SK-N-MC (cell line): ENCODE measurements around the gene ZNF484.
"Not testable (repeated sequence)": the region's sequence is repeated elsewhere in the genome, so short reads cannot be mapped to it uniquely, and the experiment has no call there.

Experiments used
- DNase-seq: peaks from one replicate; pipeline ENCODE4 v3.0.0-alpha.2; 2011; ENCODE audit warnings: low read depth, low spot score
- H3K27ac ChIP-seq: fragments of 200-600 bp; sonication (generic); 2 replicates; pipeline ENCODE4 v1.5.1; 2016; ENCODE audit warnings: mixed run types
- H3K36me3 ChIP-seq: fragments of 200-600 bp; sonication (generic); 2 replicates; pipeline ENCODE4 v1.6.1; 2017; ENCODE audit warnings: antibody characterized with exemption, low read length, mixed read lengths; ENCODE audit not compliant: insufficient read depth
- H3K4me3 ChIP-seq: fragments of 200-600 bp; sonication (generic); 2 replicates; pipeline ENCODE4 v1.5.1; 2016
- H3K9ac ChIP-seq: fragments of 200-600 bp; sonication (generic); 2 replicates; pipeline ENCODE4 v1.8.0; 2017; ENCODE audit warnings: mixed run types, mixed read lengths; ENCODE audit not compliant: insufficient read length
- H3K9me3 ChIP-seq: fragments of 200-600 bp; sonication (generic); 2 replicates; pipeline ENCODE4 v1.6.1; 2017; ENCODE audit warnings: low read depth, mild to moderate bottlenecking, antibody characterized with exemption, low read length, moderate library complexity, mixed read lengths
- EZH2 ChIP-seq: fragments of 200-600 bp; sonication (generic); IDR thresholded peaks from one replicate; pipeline ENCODE4 v1.6.1; 2017; ENCODE audit warnings: antibody characterized with exemption
- FOXP2 ChIP-seq: optimal IDR thresholded peaks from 2 replicates; pipeline ENCODE3; 2011; ENCODE audit warnings: mild to moderate bottlenecking, moderate library complexity; ENCODE audit not compliant: insufficient read depth; ENCODE audit errors: extremely low read length, control extremely low read depth
- POLR2AphosphoS5 ChIP-seq: IDR thresholded peaks from 2 replicates; pipeline ENCODE4 v1.6.1; 2012; ENCODE audit warnings: mild to moderate bottlenecking, low read depth, low read length, borderline replicate concordance

Gene ZNF484

DNA sequence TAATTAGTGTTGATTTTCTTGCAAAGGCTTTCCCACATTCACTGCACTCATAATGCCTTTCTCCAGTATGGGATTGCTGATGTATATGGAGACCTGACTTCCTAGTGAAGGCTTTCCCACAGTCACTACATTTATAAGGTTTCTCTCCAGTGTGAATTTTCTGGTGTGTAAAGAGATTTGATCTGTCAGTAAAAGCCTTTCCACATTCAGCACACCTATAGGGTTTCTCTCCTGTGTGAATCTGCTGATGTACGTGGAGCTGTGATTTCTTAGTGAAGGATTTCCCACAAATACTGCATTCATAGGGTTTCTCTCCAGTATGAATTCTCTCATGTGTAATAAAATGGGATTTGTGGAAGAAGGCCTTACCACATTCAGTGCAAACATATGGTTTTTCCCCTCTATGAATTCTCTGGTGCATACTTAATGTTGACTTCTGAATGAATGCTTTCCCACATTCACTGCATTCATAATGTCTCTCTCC, 31.1 kb downstream of the ZNF484 start:
- Histone ChIP-seq H3K4me3 (no peak overlapping the region), H3K9me3 (peaks cover 28% of the 10 kb centered on the region), H3K9ac (no peak overlapping the region), H3K27ac (no peak overlapping the region), H3K36me3 (peaks cover 55% of the 10 kb centered on the region)
- TF ChIP-seq EZH2 = no peak
- TF ChIP-seq FOXP2 = no peak
- TF ChIP-seq POLR2AphosphoS5 = no peak
- no peak for DNase-seq

DNA sequence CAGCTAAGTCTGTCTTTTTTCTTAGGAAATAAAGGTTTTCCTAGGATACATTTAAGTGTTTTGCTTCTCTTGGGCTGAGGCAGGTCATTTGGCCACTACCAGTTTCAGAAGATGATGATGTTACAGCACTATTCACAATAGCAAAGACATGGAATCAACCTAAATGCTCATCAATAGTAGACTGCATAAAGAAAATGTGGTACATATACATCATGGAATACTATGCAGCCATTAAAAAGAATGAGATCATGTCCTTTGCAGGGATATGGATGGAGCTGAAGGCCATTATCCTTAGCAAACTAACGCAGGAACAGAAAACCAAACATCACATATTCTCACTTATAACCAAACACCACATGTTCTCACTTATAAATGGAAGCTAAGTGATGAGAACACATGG, 39.4 kb downstream of the ZNF484 start:
- H3K4me3 ChIP-seq, H3K36me3 ChIP-seq, H3K9ac ChIP-seq, H3K27ac ChIP-seq, DNase-seq, H3K9me3 ChIP-seq: not testable (repeated sequence)

DNA sequence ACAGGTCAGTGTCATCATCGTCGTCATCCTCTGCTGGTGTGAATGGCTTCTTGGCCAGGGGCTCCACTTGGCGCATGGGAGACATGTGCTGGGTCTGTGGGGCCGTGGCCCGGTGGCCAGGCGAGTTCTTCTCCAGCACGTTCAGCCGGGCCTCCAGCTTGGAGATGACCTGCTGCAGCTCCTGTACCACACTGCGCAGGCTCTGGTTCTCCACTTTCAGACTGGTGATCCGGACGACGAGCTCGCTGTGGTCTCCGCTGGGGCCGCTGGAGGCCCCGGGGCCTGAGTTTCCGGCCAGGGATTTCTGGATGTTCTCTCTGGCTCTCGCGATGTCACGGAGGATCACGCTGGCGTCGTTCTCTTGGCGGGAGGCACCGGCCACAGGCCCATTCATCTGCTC, 40.6 kb downstream of the ZNF484 start:
- DNase-seq = no peak
- no peaks in the 10 kb centered on the region for H3K36me3 ChIP-seq
- TF ChIP-seq POLR2AphosphoS5 (no peak), EZH2 (no peak), FOXP2 (no peak)
- H3K9me3 ChIP-seq = peaks cover 3% of the 10 kb centered on the region; the same call in 1 of the 2 replicates
- no peak overlapping the region for H3K27ac ChIP-seq
- H3K4me3 ChIP-seq = no peak overlapping the region
- no peak overlapping the region for H3K9ac ChIP-seq

DNA sequence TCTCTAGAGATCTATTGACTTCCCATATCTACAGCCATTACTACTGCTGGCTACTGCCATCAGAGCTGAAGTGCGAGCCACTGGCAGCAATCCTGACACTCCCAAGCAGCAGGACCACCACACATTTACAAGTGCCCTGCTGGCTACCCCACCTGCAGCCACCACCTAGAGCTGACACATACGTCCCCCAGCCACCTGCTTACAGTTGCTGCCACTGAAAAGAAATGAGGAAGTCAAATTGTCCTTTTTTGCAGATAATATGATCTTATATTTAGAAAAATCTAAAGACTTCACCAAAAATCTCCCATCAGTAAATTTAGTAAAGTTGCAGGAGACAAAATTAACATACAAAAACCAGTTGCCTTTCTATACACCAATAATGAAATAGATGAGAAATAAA, 48.4 kb downstream of the ZNF484 start:
- Histone ChIP-seq H3K27ac (no peak overlapping the region), H3K9ac (no peak overlapping the region), H3K4me3 (no peak overlapping the region), H3K36me3 (no peaks in the 10 kb centered on the region), H3K9me3 (no peaks in the 10 kb centered on the region)
- DNase-seq = no peak
- TF ChIP-seq EZH2 (no peak), POLR2AphosphoS5 (no peak), FOXP2 (no peak)

DNA sequence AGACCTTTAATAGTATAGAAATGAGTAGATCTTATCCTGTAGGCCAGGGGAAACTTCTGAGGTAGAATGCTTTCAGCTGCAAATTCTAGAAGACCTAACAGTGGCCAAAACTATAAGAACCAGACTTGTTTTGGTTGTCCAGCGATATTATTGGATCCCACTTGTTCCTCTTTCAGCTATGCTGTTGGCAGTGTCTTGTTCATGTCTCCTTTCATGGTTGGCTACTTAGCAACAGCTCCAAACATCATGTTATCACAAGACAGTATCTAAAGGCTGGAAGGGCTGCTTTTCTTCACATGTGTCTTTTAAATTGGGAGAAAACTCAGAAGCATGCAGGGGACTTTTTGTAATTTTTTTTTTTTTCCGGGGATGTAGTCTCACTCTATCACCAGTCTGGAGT, 52.8 kb downstream of the ZNF484 start:
- H3K36me3 ChIP-seq = not testable (repeated sequence)

DNA sequence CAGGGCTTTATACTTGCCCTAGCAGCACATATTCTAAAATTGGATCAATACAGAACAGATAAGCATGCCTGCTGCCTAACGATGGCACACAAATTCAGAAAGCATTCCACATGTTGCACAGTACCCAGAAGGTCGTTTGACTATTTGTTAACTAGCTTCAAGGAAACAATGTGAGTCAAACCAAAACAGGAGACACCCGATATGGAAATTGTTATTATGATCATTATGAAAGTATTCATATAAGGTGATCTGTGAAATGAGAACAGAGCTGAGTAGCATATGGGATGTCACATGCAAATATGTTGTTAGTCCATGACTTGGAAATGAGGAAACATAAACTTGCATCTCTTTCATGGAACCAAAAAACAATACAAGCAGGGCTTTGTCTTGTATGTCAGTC, 56.9 kb downstream of the ZNF484 start:
- Histone ChIP-seq H3K4me3 (no peak overlapping the region), H3K36me3 (no peaks in the 10 kb centered on the region)
- TF ChIP-seq POLR2AphosphoS5 = no peak
- TF ChIP-seq EZH2 = no peak
- no peak for TF ChIP-seq FOXP2

More for the DNA sequence above, 52.8 kb downstream of the ZNF484 start:
- not testable (repeated sequence) for H3K9ac ChIP-seq, H3K9me3 ChIP-seq, H3K27ac ChIP-seq, H3K4me3 ChIP-seq, DNase-seq

DNA sequence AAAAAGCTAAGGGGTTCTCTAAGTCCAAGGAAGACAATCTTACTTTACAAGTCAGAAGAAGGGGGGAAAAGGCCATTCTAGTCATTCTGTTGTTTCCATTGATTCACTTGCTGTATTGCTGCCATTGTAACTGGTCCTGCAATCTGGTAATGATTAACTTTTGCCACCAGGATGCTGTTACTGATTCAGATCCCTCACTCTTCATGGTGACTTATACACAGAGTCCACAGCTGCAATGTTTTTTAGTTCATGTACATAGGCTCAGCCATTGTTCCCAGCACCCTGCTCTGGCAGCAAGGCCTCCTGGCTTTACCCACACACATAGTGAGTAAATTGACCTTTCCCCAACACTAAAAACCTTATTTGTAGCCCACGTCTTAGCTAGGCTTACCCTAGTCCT, 57.9 kb downstream of the ZNF484 start:
- not testable (repeated sequence) for H3K36me3 ChIP-seq, DNase-seq

More for the DNA sequence above, 56.9 kb downstream of the ZNF484 start:
- Histone ChIP-seq H3K9ac (no peak overlapping the region), H3K27ac (no peak overlapping the region), H3K9me3 (no peaks in the 10 kb centered on the region)
- DNase-seq = no peak

DNA sequence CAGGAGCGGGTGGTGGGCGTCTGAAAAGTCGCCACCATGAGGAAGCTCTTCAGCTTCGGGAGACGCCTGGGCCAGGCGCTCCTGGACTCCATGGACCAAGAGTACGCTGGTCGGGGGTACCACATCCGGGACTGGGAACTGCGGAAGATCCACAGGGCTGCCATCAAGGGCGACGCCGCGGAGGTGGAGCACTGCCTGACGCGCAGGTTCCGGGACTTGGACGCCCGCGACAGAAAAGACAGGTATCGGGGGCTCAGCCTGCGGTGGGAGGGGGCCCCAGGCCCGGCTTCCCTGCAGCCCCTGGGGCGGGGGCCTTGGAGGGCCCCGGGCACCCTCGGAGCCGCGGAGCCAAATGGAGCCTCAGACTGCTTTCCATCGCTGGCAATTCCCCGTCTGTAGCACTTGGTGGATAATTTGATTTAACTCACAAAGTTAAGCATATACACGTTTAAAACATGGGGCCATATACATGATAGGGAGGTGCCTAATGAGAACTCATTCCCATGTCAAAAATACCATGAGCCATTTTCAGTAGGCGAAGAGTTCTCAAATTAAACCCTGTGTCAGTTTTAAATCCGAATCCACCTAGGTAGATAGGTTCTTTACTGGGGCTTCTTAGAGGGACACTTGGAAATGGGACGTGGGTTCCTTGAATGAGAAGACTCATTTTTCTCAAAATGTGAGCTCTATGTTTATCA, 68.1 kb downstream of the ZNF484 start:
- H3K27ac ChIP-seq, H3K36me3 ChIP-seq, H3K9me3 ChIP-seq, H3K4me3 ChIP-seq, DNase-seq, H3K9ac ChIP-seq: not testable (repeated sequence)

More for the DNA sequence above, 57.9 kb downstream of the ZNF484 start:
- H3K9me3 ChIP-seq, H3K9ac ChIP-seq, H3K4me3 ChIP-seq, H3K27ac ChIP-seq: not testable (repeated sequence)

DNA sequence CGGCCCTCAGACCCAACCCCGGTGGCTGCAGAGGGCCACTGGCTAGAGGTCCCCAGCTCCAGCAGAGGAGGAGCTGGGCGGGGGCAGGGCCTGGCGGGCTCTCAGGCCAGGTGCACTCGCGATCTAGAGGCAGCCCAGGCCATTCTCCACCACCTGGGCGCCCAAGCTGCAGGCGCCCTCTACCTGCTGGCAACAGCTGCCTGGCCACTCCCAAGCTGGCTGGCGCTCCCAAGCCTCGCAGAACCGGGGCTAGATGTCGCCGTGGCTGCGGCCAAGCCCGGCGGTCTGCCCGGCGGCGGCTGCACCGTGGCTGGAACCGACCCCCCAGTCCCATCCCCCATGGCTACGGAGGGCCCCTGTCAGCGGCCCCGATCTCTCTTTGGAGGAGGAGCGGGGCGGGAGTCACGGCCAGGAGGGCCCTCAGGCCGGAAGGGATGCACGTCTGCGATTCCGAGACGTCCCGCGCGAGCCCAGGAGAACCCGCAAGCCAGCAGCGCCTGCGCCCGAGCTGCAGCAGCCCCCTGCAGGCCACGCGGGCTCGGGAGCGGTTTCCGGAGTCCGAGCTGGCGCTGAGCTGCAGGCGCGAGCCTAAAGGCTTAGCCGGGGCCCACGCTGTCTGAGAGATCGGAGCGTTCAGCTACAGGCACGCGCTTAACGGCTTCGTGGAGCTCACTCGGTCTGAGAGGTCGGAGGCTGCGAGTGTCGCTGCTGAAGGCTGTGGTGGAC, 68.9 kb downstream of the ZNF484 start:
- H3K36me3 ChIP-seq = no peaks in the 10 kb centered on the region
- peak overlapping the region; percentile 57 for H3K4me3 ChIP-seq
- peak; percentile 1 for TF ChIP-seq EZH2
- TF ChIP-seq POLR2AphosphoS5 = no peak
- no peak overlapping the region for H3K27ac ChIP-seq
- H3K9me3 ChIP-seq = no peaks in the 10 kb centered on the region
- H3K9ac ChIP-seq = no peak overlapping the region
- no peak for DNase-seq
